Kidney capillary endothelial cell (primary cell): ENCODE measurements around the gene TCTA.
"Not testable (repeated sequence)": the region's sequence is repeated elsewhere in the genome, so short reads cannot be mapped to it uniquely, and the experiment has no call there.

ENCODE experiments used
- DNase-seq: peaks from one replicate; pipeline ENCODE4 v3.0.0-alpha.2; 2018; ENCODE audit warnings: low spot score

The TCTA gene, protein sequence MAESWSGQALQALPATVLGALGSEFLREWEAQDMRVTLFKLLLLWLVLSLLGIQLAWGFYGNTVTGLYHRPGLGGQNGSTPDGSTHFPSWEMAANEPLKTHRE

DNA sequence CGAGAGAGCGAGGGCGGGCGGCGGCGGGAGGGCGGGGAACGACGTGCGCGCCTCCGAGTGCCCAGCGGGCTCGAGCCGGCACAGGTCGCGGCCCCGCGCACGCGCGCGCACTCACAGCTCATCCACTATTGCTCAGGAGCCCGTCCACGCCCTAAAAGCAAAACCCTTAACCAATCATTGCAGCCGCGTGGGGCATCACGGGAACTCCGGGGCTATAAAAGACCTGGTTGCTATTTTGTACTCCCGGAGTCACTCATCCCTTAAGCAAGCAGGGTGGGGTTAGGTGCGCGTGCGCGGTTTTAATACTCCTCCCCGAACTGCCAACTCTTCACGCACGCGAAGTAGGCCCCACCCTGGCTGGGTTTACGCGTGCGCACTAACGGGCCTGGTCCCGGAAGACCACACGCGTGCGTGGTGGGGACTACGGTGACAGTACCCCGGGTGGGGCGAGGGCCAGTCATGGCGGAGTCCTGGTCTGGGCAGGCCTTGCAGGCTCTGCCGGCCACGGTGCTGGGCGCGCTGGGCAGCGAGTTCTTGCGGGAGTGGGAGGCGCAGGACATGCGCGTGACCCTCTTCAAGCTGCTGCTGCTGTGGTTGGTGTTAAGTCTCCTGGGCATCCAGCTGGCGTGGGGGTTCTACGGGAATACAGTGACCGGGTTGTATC, at the start of gene TCTA, which contains the start of gene RHOA:
TSS of gene TCTA (plus strand) at position 456 of the 664 bp plus-strand sequence. CDS start at position 460, 4 bp downstream.
TSS of gene RHOA (minus strand) at position 9 of the 664 bp plus-strand sequence. CDS start 36,387 bp downstream, outside the sequence.
- peak; percentile 100 for DNase-seq

DNA sequence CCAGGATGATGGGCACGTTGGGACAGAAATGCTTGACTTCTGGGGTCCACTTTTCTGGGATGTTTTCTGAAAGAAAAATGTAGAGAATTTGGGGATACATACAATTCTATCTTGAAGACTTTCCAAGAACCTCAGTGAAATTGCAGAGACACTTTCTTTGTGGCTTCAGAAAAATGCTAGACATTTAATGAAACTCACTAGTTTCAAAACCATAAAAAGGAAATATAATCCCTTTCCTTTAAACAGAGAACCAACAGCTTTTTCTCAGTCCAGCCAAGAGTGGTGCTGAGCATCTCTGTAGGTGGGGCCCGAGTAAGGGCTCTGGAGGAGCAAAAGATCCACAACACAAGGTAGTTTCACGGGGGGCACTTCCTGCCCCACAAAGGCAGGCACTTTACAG, 49.7 kb upstream of the TCTA start:
- DNase-seq = no peak

GRCh38 chr3:49370585-49371290, 41.5 kb upstream of the TCTA start:
- no peak for DNase-seq

GRCh38 chr3:49371946-49372345, 40.3 kb upstream of the TCTA start:
- no peak for DNase-seq

GRCh38 chr3:49377483-49377882, 34.7 kb upstream of the TCTA start:
- DNase-seq = no peak

GRCh38 chr3:49378249-49378895, 33.9 kb upstream of the TCTA start:
- DNase-seq = no peak

- no peak for DNase-seq
These were observed 28.8 kb upstream of the TCTA start for GRCh38 chr3:49383387-49383786.

DNA sequence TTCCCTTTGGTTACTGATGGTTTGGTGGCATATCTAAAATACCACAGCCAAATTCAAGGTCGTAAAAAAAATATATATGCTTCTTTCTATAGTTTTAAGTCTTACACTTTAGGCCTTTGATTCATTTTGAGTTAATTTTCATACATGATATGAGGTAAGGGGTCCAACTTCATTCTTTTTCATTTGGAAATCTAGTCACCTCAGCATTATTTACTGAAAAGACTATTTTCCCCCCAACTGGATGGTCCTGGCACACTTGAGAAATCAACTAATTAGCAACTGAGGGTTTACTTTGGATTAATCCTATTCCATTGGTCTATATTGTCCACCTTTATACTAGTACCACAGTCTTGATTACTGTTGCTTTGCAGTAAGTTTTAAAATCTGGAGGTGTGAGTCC, 26.6 kb upstream of the TCTA start:
- DNase-seq = no peak

GRCh38 chr3:49386056-49386756, 26.0 kb upstream of the TCTA start:
- DNase-seq = no peak

DNA sequence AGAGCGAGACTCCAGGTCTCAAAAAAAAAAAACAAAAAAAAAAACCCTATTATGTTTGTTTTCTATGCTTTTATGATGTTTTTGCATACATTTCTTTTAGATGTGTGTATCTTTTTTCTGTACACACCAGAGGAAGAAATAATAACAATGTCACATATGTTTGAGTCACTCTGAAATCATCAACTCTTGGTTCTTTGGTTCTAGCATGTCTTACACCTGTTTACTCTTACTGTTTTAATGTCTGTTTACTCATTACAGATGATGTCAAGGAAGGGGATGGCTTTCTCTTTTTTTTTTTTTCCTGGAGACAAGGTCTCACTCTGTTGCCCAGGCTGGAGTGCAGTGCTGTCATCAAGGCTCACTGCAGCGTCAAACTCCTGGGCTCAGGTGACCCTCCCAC, 24.5 kb upstream of the TCTA start:
- peak; percentile 52 for DNase-seq

DNA sequence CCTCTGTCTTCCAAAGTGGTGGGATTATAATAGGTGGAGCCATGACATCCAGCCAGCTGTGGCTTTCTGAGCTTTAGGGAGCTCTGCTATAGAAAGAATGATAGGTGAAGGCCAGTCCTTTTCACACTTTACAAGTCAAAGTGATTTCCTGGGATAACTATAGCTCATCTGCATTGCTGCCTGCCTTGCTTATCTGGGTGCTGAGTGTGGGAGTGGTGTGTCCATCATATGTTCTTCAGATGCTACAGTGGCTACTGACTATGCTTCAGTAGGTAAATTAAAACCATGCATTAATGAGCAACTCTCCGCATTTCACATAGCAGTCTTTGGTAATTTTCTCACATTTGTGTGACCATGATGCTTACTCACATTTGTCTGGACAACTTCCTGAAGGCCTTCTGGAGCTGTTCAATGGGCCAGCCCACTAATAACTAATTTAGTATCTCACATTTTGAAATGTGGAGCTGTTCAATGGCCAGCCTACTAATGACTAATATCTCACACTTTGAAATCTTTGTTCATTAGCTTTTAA, 23.9 kb upstream of the TCTA start:
- peak; percentile 57 for DNase-seq

DNA sequence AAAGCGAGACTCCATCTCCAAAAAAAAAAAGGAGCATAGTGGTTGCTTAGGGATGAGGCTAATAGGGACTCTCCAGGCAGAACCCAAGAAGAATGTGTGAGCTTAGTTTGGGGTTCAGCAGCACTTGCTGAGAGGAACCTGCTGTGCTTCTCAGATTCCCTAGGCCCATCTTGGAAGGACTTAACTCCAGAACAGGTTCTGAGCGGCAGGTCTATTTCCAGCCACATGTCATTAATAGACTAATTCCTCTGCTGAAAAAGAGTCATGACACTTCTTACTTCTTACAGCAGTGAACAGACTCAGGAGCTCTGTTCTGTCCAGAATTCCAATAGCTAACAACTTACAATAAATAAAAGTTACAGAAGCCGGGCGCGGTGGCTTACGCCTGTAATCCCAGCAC, 22.9 kb upstream of the TCTA start:
- DNase-seq = no peak

DNA sequence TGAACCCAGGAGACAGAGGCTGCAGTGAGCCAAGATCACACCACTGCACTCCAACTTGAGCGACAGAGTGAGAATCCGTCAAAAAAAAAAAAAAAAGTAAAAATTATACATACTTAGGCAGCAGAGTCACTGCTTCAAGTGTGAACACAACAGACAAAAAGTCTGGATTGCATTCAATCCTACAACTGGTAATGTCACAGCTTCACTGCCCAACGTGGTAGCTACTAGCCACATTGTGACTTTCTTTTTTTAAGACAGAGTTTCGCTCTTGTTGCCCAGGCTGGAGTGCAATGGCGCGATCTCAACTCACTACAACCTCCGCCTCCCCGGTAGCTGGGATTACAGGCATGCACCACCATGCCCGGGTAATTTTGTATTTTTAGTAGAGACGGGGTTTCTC, 20.9 kb upstream of the TCTA start:
- DNase-seq = not testable (repeated sequence)

- no peak for DNase-seq
These were observed 14.8 kb upstream of the TCTA start for GRCh38 chr3:49397470-49397869.

GRCh38 chr3:49399461-49399860, 12.8 kb upstream of the TCTA start:
- DNase-seq = no peak

DNA sequence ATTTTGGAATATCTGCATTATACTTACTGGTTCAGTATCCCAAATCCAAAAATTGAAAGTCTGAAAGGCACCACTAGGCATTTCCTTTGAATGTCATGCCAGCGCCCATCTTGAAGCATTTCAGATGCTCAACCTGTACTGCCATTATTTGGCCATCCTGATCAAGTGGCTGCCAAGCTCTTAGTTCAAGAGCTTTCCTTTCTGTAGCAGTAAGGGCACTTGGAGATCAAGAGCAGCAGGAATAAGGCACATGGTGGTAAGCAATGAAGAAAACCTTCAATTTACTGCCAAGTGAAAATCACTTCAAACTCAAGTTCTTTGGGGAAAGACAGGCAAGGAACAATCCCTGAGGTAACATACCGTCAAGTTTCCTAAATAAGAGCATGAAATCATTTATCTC, 10.5 kb upstream of the TCTA start:
- no peak for DNase-seq

DNA sequence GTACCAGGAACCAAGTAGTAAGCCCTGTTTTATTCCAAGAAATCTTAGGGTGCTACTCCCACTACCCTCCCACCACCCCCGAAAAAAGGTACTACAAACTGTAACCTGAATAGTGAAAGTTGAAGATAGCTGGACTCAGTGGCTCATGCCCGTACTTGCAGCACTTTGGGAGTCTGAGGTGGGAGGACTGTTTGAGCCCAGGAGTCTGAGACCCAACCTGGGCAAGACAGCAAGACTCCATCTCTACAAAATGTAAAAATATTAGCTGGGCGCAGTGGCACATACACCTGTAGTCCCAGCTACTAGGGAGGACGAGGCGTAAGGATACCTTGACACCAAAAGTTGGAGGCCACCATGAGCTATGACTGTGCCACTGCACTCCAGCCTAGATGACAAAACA, 8.3 kb upstream of the TCTA start:
- no peak for DNase-seq

DNA sequence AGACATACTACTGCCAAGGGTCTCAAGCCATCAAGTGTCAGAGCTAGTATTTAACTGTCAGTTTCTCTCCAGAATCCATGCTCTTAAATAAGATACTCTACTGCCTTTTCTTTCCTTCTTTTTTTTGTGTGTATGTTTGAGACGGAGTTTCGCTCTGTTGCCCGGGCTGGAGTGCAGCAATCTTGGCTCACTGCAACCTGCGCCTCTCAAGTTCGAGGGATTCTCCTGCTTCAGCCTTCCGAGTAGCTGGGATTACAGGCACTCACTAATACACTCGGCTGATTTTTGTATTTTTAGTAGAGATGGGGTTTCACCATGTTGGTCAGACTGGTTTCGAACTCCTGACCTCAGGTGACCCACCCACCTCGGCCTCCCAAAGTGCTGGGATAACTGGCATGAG, 6.7 kb upstream of the TCTA start:
- not testable (repeated sequence) for DNase-seq

DNA sequence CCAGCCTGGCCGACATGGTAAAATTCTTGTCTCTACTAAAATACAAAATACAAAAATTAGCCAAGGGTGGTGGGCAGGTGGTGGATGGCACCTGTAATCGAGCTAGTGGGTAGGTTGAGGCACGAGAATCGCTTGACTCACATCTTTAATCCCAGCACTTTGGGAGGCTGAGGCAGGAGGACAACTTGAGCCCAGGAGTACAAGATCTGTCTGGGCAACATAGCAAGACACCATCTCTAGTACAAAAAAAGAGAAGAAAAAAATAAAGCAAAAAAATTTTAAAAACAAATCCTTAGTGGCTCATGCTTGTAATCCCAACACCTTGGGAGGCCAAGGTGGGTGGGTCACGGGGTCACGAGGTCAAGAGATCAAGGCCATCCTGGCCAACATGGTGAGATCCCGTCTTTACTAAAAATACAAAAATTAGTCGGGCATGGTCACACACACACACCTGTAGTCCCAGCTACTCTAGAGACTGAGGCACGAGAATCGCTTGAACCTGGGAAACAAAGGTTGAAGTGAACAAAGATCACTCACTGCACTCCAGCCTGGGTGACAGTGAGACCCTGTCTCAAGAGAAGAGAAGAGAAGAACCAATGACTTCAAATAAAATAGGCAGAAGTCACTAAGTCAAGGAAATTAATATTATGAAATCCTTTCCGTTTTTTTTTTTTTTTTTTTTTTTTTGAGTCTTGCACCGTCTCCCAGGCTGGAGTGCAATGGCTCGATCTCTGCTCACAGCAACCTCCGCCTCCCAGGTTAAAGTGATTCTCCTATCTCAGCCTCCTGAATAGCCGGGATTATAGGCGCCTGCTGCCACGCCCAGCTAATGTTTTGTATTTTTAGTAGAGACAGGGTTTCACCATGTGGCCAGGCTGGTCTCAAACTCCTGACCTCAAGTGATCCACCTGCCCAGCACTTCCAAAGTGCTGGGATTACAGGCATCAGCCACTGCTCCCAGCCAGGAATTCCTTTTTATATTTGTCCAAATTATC, 5.4 kb upstream of the TCTA start:
- no peak for DNase-seq

DNA sequence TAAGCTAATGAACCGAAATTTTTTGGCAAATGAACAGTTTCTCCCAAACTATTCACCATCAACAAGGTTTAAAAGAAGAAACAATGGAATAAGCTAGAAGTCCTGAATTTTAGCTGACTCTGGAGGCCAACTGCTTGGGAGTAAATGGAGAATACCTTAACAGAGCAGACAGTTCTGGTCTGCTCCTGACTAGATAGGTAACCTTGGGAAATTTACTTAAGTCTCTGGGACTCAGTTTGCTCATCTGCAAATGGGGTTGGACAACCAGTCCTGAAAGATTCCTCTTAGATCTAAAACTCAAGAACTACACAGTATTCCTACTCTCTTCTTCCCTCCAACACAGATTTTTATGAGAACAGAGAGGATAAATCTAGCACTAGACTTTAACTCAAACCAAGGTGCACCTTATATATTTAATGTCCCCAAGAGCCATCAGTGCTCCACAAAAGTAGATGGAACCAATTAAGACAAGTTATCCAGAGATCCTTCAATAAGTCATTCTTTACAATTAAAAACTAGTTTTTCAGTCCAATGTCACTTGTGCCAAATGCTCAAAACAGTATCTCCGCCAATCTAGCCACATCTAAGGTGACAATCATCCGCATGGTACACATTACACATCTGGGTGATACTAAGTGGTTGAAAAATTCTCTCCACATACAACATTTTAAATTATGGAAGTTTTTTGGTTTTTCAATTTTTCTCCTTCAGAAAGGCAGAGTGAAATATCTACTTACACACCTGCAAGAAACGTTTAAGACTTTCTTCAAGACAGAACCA, 2.0 kb upstream of the TCTA start:
- DNase-seq = no peak
